B cell (primary cell): ENCODE data around the gene BTN3A1.

Experiments
- CTCF ChIP-seq: fragments of 200-600 bp; IDR thresholded peaks from one replicate; pipeline ENCODE4 v1.8.0; 2022; ENCODE audit warnings: antibody characterized with exemption, mild to moderate bottlenecking
- EZH2 ChIP-seq: IDR thresholded peaks from 2 replicates; pipeline ENCODE4 v1.6.1; 2012; ENCODE audit warnings: borderline replicate concordance, low read depth, mild to moderate bottlenecking, moderate library complexity, low read length; ENCODE audit not compliant: insufficient read depth, poor library complexity, severe bottlenecking

GRCh38 chr6:26361544-26361943 lies 40.5 kb upstream of the BTN3A1 start:
- no peak for TF ChIP-seq CTCF
- no peak for TF ChIP-seq EZH2
